Nucleus accumbens (tissue), 56 donors: ENCODE data around the gene CAPN2.

Experiments
- DNase-seq, 56 donors: peaks; one replicate each; lab custom pipeline; 2025; lab: John Stamatoyannopoulos, UW

The CAPN2 gene

DNA sequence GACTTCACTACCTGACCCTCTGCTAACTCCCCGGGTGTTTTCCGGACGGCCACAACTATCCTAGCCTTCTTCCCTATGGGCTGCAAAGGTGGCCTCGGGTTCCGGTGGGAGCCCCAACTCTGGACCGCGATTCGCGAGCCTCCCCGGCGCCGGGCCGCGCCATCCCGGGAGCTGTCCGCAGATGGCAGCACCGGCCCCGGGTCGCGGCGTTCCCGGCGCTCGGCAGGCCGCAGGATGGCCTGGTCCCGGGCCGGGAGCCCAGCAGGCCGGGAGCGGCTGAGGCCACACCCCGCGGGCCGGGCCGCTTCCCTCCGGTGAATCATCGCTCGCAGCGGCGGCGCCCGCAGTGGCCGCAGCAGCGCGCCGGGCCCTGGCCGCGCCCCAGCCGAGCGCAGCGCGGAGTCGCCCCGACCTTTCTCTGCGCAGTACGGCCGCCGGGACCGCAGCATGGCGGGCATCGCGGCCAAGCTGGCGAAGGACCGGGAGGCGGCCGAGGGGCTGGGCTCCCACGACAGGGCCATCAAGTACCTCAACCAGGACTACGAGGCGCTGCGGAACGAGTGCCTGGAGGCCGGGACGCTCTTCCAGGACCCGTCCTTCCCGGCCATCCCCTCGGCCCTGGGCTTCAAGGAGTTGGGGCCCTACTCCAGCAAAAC lies at the start of gene CAPN2:
TSS of gene CAPN2 (plus strand) at position 346 of the 656 bp plus-strand sequence. CDS start at position 448, 102 bp downstream.
- DNase-seq: peak in 47 of 56 donors; percentile 25 to 84 (median 65)

- no peak for DNase-seq
Observed at GRCh38 chr1:223662943-223663342, 49.4 kb upstream of the CAPN2 start.

- DNase-seq: no peak
Observed at GRCh38 chr1:223664106-223664505, 48.2 kb upstream of the CAPN2 start.

DNA sequence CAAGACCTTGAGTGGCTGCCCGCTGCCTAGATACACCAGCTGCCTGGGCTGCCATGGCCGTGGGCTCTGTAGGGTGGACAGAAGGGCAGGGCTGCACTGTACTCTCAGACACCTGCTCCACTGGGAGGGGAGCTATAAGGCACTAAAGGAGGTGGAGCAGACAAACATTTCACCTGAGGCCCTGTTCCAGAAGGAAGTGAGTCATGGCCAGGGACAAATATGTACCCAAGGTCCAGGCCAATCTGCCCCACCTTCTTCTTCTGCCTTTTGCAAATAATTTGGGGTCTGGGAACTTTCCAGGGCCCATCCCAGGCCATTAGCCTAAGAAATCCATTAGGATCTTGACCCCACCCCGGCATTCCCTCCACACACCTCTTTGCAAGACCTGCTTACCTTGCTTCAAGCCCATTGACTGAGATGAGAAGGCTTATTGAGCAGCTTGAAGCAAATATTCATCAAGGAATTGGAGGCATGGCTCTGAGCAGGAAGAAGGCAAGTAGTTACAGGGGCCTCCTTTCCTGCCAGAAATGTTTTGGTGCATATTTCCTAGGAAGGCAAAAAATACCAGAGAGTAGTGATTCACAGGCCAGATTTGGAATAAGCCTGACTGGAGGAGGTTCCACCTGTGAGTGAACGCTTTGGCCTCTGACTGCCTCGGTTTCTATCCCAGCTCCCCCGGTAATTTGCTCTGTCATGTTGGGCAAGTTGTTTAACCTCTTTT lies 46.6 kb upstream of the CAPN2 start, which contains the start of gene CAPN8:
TSS of gene CAPN8 (minus strand) at position 110 of the 721 bp plus-strand sequence. CDS start at position 55, 55 bp downstream.
- no peak for DNase-seq

- no peak for DNase-seq
Observed at GRCh38 chr1:223667484-223668182, 44.7 kb upstream of the CAPN2 start.

- no peak for DNase-seq
Observed at GRCh38 chr1:223669003-223669795, 43.1 kb upstream of the CAPN2 start.

DNA sequence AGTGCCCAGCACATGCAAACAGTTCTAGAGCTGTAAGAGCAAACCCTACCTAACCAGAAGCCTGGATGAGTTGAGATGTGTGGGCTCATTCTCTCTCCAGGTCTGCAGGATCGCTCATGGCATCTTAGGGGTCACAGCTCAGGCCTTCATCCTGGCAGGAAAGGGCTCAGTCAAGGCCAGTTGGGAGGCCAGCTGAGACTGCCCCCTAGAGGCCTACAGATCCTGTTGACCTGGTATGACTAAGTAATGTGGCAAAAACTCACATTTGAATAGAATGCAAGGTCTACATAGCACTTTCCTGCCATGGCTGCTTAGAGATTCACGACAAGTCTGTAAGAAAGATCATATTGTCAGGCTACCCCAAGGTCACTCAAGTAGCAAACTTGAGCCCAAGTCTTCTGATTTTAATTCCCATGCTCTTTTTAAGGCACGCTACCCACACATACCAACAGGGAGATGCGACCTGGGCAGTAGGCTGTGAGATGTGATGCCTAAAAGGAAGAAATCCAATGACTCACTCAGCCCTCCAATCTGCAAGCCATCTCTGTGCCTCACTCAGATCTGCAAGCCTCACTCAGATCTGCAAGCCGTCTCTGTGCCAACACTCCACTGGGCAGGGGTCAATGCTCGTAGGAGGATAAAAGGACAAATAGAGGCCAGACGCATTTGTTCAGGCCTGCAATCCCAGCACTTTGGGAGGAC lies 41.7 kb upstream of the CAPN2 start:
- DNase-seq: peak in 7 of 56 donors; percentile 2 to 37 (median 12)

DNA sequence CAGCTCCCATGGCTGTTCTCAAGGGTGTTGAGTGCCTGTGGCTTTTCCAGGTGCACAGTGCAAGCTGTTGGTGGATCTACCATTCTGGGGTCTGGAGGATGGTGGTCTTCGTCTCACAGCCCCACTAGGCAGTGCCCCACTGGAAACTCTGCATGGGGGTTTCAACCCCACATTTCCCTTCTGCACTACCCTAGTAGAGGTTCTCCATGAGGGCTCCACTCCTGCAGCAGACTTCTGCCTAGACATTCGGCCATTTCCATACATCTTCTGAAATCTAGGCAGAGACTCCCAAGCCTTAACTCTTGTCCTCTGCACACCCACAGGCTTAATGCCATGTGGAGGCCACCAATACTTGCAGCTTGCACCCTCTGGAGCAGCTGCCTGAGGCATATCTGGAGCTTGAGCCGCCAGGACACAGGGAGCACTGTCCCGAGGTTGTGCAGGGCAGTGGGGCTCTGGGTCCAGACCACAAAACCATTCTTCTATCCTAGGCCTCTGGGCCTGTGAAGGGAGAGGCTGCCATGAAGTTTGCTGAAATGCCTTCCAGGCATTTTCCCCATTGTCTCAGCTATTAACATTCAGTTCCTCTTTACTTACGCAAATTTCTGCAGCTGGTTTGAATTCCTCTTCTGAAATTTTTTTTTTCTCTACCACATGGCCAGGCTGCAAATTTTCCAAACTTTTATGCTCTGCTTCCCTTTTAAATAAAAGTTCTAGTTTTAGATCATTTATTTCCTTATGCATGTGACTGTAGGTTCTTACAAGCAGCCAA lies 38.0 kb upstream of the CAPN2 start:
- no peak for DNase-seq

DNA sequence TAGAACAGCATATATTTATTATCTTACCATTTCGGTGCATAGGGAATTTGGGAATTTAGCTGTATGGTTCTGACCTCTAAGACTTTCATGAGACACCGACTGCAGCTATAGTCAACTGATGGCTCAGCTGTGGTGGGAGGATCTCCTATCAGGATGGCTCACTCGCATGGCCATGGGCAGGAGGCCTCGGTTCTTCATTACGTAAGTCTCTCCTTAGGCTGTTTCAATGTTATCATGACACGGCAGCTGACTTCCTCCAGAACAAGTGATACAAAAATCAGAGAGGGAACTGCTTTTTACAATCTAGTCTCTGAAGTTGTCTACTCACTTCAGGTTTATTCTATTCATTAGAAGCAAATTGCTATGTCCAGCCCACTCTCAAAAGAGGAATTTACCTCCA lies 33.5 kb upstream of the CAPN2 start:
- no peak for DNase-seq

- no peak for DNase-seq
Observed at GRCh38 chr1:223680188-223680587, 32.2 kb upstream of the CAPN2 start.

GRCh38 chr1:223682502-223682901 lies 29.8 kb upstream of the CAPN2 start:
- DNase-seq: no peak

DNA sequence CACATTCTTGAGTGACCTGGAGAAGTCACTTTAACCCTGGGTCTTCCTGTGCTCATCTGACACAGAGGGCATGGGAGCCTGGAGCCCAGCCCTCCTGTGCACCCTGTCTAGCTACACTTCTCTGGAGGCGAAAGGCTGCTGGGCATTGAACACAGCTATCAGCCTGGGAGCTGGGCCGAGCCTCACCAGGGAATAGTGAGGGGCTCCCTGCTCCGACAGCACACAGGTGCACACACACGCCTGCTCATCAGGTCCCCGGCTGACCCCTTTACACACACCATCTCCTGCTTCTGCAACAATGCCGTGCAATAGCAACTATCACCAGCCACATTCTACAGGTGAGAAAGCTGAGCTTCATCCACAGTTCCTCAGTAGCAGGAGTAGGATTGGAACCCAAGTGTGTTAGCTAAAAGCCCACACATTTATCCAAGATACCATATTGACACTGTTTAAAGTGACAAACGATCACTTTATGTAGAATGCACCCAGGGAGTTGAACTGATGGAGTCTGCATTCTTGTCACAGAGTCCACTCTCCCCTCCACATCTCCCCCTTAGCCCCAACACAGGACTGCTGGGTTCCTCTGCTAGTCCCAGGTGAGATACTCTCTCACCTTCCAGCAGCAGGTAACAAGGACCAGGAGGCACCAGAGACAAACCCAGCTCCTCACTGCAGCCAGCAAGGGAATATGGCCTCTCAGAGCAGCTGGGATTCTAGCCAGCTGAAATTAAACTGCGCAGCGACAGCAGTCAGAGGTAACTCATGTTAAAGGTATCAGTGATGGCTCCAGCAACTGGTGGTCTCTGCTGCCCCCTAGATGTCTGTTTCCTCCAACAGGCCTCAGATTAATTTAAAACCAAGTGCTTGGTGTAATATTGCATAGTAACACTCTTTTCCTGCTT lies 28.5 kb upstream of the CAPN2 start:
- peak in 34 of 56 donors; percentile 4 to 79 (median 32) for DNase-seq

GRCh38 chr1:223684488-223684792 lies 27.9 kb upstream of the CAPN2 start:
- no peak for DNase-seq

GRCh38 chr1:223691121-223691520 lies 21.2 kb upstream of the CAPN2 start:
- no peak for DNase-seq

DNA sequence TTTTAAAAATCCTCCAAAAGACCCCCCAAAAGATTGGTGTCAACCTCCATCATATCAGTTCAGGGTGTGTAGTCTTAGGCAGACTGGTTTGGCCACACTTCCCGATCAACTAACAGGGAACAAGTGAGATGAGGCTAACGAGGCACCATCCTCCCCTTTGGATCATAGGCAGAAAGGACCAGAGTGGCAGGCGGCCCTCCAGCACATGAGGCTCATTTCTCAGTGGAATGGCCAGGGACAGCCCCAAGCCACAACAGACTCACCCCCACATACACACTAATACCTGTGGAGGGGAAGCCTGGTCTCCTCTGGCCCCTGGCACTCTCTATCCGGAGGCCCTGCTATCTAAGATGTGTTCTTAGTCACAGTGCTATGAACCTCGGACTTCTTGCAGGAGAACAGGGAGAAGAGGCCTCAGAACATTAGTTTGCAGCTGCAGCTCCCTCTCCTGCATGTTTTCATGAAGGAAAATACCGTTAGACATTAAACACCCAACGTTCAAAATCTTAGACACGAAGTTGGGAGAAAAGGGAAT lies 17.3 kb upstream of the CAPN2 start:
- DNase-seq: no peak

- no peak for DNase-seq
Observed at GRCh38 chr1:223695941-223696340, 16.4 kb upstream of the CAPN2 start.

- no peak for DNase-seq
Observed at GRCh38 chr1:223700388-223700918, 11.9 kb upstream of the CAPN2 start.
